ENCODE results near the gene BBC3.
"Not testable (repeated sequence)": the region's sequence is repeated elsewhere in the genome, so short reads cannot be mapped to it uniquely, and the experiment has no call there.

The BBC3 gene

DNA sequence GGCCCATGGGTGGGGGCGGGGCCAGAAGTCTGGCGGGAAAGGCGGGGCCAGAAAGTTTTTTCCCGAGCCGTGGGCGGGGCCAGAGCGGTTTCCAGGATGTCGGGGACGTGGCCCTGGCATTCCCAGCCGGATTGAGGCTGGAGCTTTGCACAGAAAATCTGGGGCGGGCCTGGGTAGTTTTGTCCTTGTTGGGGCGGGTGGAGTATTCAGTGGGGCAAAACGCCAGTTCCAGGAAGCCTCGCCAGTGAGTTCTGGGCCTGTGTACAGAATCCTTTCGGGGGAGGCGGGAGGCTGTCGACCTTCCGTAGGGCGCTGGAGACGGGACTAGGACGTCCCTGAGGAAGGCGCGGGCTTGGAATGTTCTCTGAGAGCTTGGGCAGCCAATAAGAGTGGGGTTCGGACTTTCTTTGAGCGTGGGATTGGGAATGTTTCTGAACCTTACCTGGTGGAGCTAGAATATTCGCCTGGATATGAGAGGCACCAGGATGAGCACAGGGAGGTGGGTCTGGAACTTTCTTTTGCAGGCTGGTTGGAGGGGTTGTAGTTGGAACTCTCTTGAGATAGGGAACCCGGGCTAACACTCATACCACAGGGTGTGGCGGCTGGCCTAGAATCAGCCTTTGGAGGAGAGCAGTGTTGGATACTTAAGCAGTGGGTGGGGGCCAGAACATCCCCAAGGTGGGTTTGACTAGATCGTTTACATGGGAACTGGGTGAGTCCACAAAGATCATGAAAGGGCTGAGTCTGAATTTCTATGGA lies 26.6 kb upstream of the BBC3 start:
- TF ChIP-seq, protein P1, sequence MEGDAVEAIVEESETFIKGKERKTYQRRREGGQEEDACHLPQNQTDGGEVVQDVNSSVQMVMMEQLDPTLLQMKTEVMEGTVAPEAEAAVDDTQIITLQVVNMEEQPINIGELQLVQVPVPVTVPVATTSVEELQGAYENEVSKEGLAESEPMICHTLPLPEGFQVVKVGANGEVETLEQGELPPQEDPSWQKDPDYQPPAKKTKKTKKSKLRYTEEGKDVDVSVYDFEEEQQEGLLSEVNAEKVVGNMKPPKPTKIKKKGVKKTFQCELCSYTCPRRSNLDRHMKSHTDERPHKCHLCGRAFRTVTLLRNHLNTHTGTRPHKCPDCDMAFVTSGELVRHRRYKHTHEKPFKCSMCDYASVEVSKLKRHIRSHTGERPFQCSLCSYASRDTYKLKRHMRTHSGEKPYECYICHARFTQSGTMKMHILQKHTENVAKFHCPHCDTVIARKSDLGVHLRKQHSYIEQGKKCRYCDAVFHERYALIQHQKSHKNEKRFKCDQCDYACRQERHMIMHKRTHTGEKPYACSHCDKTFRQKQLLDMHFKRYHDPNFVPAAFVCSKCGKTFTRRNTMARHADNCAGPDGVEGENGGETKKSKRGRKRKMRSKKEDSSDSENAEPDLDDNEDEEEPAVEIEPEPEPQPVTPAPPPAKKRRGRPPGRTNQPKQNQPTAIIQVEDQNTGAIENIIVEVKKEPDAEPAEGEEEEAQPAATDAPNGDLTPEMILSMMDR (IDR thresholded peaks at IDR 0.05; ENCODE audit: insufficient read depth, missing control alignments), result no peak
- FAIRE-seq (no peak), DNase-seq (ENCODE audit: insufficient read length, low spot score) (no peak)

- TF ChIP-seq, protein P1 (IDR thresholded peaks at IDR 0.05; ENCODE audit: insufficient read depth, missing control alignments), result no peak
- FAIRE-seq (no peak), DNase-seq (ENCODE audit: insufficient read length, low spot score) (peak; percentile 91)
These were observed 25.9 kb upstream of the BBC3 start for GRCh38 chr19:47256693-47257410.

DNA sequence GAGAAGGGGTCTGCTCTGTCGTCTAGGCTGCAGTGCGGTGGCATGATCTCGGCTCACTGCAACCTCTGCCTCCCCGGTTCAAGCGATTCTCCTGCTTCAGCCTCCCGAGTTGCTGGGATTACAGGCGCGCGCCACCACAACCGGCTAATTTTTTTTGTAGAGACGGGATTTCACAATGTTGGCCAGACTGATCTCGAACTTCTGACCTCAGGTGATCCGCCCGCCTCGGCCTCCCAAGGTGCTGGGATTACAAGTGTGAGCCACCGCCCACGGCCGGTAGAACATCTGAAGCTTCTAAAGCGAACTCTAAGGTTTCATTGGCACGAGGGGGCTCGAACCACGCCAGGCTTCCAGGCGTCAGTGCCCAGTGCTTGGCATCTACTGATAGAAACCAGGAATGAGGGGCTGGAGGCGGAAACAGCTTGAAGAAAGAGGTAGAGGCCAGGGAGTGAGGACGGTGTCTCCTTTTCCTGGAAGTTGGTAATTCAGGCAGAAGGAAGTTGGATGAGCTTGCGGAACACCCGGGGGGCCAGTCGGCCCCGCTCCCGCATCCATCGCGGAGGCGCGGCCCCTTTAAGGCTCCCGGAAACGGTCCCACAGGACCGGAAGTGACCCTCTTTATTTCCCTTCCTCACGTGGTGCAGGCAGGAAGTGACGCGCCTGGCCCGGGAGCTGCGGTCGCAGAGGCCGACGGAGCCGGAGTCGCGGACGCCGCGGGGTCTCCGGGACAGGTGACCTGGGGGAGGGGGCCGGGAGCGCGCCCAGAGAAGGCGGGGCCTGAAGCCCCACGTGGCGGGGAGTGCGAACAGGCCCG lies 25.1 kb upstream of the BBC3 start, which contains the start of gene CCDC9:
CCDC9 (plus strand) TSS at position 647 of the 814 bp plus-strand sequence. CDS start 1,876 bp downstream, outside the sequence.
- TF ChIP-seq, protein P1 (IDR thresholded peaks at IDR 0.05; ENCODE audit: insufficient read depth, missing control alignments), result no peak
- no peak for FAIRE-seq
- peak; percentile 81 for DNase-seq (ENCODE audit: insufficient read length, low spot score)

DNA sequence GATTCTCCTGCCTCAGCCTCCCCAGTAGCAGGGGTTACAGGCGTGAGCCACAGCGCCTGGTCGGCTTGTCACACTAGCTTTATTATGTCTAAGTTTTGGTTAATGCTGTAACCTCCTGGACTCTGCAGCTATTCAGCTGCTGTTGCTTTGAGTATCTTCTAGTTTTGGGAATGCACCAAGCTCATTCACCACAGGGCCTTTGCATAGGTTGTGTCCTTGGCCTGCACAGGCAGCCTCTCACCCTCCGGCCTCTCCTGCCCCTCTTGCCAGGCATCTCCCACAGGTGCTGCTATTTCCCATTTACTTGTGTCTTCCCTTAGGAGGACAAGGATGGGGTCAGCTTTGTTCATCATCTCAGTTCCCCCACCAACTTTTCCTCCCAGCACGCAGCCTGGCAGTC lies 23.0 kb upstream of the BBC3 start:
- FAIRE-seq, result no peak
- TF ChIP-seq, protein P1 (IDR thresholded peaks at IDR 0.05; ENCODE audit: insufficient read depth, missing control alignments), result no peak

GRCh38 chr19:47253467-47253881 lies 22.5 kb upstream of the BBC3 start:
- no peak for DNase-seq (ENCODE audit: insufficient read length, low spot score)
- FAIRE-seq, result no peak
- TF ChIP-seq, protein P1 (IDR thresholded peaks at IDR 0.05; ENCODE audit: insufficient read depth, missing control alignments), result no peak

More for the DNA sequence above, 23.0 kb upstream of the BBC3 start:
- DNase-seq (ENCODE audit: insufficient read length, low spot score), result no peak

DNA sequence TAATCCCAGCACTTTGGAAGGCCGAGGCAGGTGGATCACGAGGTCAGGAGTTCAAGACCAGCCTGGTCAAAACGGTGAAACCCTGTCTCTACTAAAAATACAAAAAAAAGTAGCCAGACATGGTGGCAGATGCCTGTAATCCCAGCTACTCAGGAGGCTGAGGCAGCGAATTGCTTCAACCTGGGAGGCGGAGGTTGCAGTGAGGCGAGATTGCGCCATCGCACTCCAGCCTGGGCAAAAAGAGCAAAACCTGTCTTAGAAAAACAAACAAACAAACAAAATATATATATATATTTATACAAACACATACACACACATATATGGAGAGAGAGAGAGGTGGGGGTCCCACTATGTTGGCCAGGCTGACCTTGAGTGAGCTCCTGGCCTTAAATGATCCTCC lies 22.0 kb upstream of the BBC3 start:
- DNase-seq (ENCODE audit: insufficient read length, low spot score); FAIRE-seq: not testable (repeated sequence)

GRCh38 chr19:47247308-47247990 lies 16.4 kb upstream of the BBC3 start:
- TF ChIP-seq, protein P1 (IDR thresholded peaks at IDR 0.05; ENCODE audit: insufficient read depth, missing control alignments), result peak; percentile 91
- DNase-seq (ENCODE audit: insufficient read length, low spot score) (no peak), FAIRE-seq (no peak)
